Measurements from ENCODE around the gene DOP1A. TPM values are rescaled to one million over a fixed set of nuclear protein-coding genes. Genes with fewer than 3 reads are reported as not detected.

The DOP1A gene
- polyA plus RNA-seq, 1 experiment = 4.7 TPM

DNA sequence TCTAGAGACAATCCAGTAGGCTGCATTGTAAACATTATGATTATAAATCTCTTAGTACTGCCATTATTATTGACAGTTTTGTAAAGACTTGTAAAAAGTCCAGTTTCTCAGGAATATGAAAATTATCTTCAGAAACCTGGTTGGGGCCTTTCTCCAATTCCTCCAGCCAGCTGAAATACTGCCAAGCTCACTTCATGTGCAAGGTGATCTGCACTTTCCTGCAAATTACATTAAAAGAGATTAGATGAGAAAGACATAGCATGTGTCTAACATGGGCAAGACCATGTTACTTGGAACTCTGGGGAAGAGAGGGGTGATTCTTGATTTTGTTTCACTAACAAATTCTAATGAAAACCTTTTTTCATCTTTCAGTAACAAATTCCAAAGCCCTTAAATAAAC, 101.6 kb downstream of the DOP1A start:
- TF ChIP-seq CTCF (IDR thresholded peaks at IDR 0.05; ENCODE audit: insufficient read depth, low read depth, low read length) = no peak
- ChIA-PET POLR2A (no interaction called here), CTCF (interaction anchor here (1.4 kb wide), 1 partner anchor 10 kb away, joined by 4 read pairs; no protein-coding TSS in a partner anchor)
- Histone ChIP-seq H3K36me3 (ENCODE audit: control insufficient read depth, insufficient read depth, low read length) (peaks cover 31% of the 10 kb centered on the region), H3K27me3 (ENCODE audit: control insufficient read depth, insufficient read depth, low read length) (no peaks in the 10 kb centered on the region), H3K4me3 (ENCODE audit: low read depth, low read length) (no peak overlapping the region)
- no peak for DNase-seq (ENCODE audit: low read depth)

GRCh38 chr6:83169511-83169910, 102.0 kb downstream of the DOP1A start:
- TF ChIP-seq CTCF (IDR thresholded peaks at IDR 0.05; ENCODE audit: insufficient read depth, low read depth, low read length) = no peak
- Histone ChIP-seq H3K4me3 (ENCODE audit: low read depth, low read length) (no peak overlapping the region), H3K27me3 (ENCODE audit: control insufficient read depth, insufficient read depth, low read length) (no peaks in the 10 kb centered on the region), H3K36me3 (ENCODE audit: control insufficient read depth, insufficient read depth, low read length) (peaks cover 31% of the 10 kb centered on the region)
- DNase-seq (ENCODE audit: low read depth) = no peak
- CTCF ChIA-PET = interaction anchor here (0.5 to 1.4 kb wide), 2 partner anchors 9 to 63 kb away, joined by 3 to 4 read pairs; no protein-coding TSS in a partner anchor
- POLR2A ChIA-PET = no interaction called here

- Histone ChIP-seq H3K27me3 (ENCODE audit: control insufficient read depth, insufficient read depth, low read length) (no peaks in the 10 kb centered on the region), H3K36me3 (ENCODE audit: control insufficient read depth, insufficient read depth, low read length) (peaks cover 12% of the 10 kb centered on the region), H3K4me3 (ENCODE audit: low read depth, low read length) (no peak overlapping the region)
- no peak for DNase-seq (ENCODE audit: low read depth)
- ChIA-PET CTCF (interaction anchor here (1.0 kb wide), 1 partner anchor 110 kb away, joined by 3 read pairs; the partner anchor contains the start of gene UBE3D), POLR2A (interaction anchor here (0.6 kb wide), 1 partner anchor 75 kb away, joined by 3 read pairs; no protein-coding TSS in a partner anchor)
- no peak for TF ChIP-seq CTCF (IDR thresholded peaks at IDR 0.05; ENCODE audit: insufficient read depth, low read depth, low read length)
These were observed 108.8 kb downstream of the DOP1A start for GRCh38 chr6:83176246-83176645.

GRCh38 chr6:83180426-83180950, 113.0 kb downstream of the DOP1A start:
- H3K36me3 ChIP-seq (ENCODE audit: control insufficient read depth, insufficient read depth, low read length) = peaks cover 13% of the 10 kb centered on the region
- H3K4me3 ChIP-seq (ENCODE audit: low read depth, low read length) = no peak overlapping the region
- CTCF ChIA-PET = no interaction called here
- H3K27me3 ChIP-seq (ENCODE audit: control insufficient read depth, insufficient read depth, low read length) = no peaks in the 10 kb centered on the region
- no peak for DNase-seq (ENCODE audit: low read depth)
- no peak for TF ChIP-seq CTCF (IDR thresholded peaks at IDR 0.05; ENCODE audit: insufficient read depth, low read depth, low read length)
- POLR2A ChIA-PET = no interaction called here

DNA sequence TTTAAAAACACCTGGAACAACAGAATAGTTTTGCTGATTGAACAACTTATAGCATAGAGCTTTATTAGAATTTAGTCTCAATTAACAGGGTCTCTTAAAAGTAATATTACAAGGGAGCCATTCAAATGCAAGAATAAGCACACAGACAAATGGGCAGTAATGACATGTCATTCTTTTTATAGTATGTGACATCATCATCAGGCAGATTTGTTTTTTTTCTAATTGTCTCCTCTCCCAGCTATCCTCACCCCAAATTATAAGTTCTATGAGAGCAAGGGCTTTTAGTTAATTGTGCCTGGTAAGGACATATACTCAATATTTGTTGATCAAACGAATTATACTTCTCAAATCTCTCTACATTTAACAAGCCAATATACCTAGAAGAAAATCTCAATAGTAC, 114.6 kb downstream of the DOP1A start:
- no peak for TF ChIP-seq CTCF (IDR thresholded peaks at IDR 0.05; ENCODE audit: insufficient read depth, low read depth, low read length)
- DNase-seq (ENCODE audit: low read depth) = no peak
- Histone ChIP-seq H3K4me3 (ENCODE audit: low read depth, low read length) (no peak overlapping the region), H3K36me3 (ENCODE audit: control insufficient read depth, insufficient read depth, low read length) (peaks cover 11% of the 10 kb centered on the region), H3K27me3 (ENCODE audit: control insufficient read depth, insufficient read depth, low read length) (no peaks in the 10 kb centered on the region)
- POLR2A ChIA-PET = no interaction called here
- CTCF ChIA-PET = no interaction called here

Measured in BJ (cell line).